GM18502 (cell line): ENCODE results near the gene SCN10A.

Source experiments
- ATAC-seq: cut with Tn5 transposase; IDR thresholded peaks from one replicate; pipeline ENCODE4 v1.9.1; 2021; ENCODE audit warnings: mild to moderate bottlenecking; ENCODE audit not compliant: unreplicated experiment, poor library complexity

Gene SCN10A

DNA sequence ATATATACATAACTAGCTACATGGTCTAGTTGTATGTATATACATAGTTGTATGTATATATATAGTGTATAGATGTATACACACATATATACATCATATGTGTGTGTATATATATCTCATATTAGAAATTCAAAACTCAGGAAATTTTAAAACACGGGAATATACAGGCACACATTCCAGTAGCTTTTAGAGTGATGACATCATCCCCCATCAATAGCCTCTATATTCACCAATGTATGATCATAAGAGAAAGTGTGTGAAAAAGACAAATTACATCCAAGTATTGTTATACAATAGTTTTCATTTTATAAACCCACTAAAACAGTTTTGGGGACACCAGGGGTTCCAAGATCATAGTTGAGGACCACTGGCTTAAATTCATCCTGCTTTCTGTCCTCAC is 23.0 kb downstream of the SCN10A start:
- ATAC-seq = no peak

DNA sequence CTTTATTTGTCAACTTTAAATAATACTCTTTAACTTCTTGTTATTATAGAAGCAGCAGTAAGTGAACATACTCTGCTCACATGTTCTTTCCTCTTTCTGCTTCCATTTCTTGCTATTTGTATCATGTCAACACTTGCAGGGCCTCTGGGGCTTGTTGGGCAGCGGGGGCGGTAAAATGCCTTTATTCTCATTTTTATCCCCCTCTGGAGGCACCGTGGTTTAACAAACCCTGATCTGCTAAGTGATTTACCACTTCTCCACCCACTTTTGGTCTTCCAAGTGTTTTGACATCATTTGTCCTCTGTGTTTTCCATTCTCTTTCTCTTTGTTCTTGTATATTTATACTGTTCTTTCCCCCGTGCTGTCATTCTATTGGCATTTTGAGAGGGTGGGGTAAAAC is 33.9 kb downstream of the SCN10A start:
- no peak for ATAC-seq

DNA sequence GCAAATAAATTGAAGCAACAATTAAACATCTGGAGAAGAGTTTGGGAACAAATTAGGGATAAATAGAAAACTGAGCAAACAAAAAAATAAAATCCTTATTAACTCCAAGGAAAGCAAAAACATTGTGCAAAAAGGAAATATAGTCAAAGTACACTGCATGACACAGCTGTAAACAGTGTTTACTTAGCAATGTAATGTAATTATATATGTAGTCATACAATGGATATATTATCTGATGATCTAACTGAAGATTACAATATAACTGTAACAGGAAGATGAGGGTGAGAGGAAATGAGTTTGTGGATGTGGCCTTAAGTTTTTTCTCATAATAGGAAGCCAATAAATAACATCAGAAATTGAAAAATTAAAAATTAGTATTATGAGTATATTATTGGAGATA is 42.5 kb downstream of the SCN10A start:
- no peak for ATAC-seq

DNA sequence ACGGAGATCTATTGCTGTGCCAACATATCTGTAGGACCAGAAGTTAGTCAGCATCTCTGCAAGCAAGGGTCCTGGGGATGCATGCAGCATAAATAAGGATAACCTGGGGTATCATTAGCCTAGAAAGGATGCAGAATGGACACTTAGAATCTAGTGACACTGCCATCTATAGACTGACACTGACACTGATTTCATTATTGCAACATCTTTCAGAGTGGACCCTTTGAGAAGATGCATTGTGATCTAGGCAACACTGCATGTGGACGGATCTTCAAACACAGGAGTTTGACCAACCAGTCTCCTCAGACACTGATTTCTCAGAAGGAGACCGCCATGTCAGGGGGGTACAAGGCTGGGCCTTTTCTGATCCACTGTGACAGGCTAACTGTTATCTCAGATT is 52.4 kb downstream of the SCN10A start:
- no peak for ATAC-seq

DNA sequence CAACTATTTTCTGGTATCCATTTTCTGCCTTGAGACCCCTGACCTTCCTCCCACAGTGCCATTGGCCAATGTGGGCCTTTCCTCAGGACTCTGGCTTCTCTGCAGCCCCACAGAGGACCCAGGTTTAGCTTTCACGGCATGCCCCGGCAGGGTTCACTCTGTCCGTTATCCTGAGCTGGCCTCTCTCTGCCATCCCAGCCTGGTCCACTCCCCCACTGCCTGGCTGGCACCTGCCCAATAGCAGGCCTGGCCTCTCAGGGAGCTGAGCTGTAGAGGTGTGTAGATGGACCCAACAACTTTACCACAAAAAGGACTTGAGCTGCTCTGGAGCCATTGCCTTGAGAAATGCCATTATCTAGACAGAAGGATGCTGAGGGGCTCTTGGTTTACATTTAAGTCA is 57.5 kb downstream of the SCN10A start:
- ATAC-seq = no peak

DNA sequence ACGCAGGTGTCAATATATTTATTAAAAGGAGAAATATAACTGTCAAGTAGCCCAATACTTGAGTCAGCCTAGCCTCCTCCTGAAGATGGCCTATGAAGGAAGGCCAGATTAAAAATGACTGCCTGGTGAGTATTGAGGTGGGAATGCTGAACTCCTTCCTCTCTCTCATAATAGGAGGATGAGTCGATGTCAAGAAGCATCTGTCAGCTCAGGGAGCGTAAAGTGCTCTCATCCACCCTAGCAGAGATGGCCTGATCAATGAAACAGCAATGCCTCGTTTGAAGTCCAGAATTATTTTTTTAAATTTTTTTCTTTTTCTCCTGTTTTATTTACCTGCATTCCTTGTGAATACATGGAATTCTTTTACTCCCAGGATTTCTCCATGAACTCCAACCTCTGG is 58.3 kb downstream of the SCN10A start:
- no peak for ATAC-seq

DNA sequence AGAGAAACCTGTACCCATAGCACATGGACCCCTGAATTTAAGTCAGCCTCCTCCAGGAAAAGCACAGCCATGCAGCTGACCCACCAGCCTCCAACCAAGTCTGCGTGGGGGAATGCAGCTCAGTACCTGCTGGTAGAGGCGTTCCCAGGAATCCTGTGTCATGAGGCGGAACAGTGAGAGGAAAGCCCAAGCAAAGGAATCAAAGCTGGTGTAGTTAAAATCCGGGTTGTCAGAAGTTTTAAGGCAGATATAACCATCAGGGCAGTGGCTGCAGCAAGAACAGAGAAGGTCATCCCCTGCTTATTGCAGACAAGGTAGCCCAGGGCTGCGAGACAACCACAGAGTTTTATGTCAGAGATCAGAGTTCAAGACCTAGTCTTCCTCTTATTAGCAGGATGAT is 59.1 kb downstream of the SCN10A start:
- no peak for ATAC-seq

DNA sequence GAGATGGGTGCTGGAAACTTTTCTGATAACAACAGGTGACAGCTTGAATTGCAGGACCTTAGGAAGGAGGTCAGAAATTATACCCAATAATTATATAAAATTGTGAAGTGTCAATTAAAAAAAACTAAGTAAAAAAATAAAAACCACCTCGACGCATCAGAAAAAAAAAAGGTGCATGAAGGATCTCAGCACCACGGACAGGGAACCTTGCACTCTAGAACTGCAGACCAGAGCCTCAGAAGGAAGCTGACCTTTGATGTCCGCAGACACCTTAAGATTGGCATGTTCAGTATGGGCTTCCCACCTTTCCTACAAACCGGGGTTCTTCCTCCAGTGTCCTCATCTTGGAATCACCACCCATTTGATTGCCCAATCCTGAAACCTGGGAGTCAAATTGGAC is 60.9 kb downstream of the SCN10A start:
- no peak for ATAC-seq

DNA sequence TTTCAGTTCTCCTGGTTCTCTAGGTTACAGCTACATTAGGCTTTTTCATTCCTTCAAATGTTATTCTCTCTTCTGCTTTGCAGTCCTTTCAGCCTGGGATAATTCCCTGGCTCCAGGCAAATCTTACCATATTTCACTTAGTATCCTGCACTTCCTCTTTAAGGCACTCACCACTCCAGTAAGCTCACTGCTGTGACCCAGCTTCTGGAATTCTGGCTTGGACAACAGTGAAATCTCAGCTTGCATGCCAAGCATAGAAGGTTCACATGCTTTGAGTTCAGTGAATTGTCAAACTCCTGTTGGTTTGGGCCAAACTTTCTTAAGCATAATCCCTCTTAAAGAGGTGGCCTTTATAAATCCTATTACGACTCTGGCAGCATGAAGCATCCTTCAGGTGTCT is 69.4 kb downstream of the SCN10A start:
- ATAC-seq = no peak

DNA sequence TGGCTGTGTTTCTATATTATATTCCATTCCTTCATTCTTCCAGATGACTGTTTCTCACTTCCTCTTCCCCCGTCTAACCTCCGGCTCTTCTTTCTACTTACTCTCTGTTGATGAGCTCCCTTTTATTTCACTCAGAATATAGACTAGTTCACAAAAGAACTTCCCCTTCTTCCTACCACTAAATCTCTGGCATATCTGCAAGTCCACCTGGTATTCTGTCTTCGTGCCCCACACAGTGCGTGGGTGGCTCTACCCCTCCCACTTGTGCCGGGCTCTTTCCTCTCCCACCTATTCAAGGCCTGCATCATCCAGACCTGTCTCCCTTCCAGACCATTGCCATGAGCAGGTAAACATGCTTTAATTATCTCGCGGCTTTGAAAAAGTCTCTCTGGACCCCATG is 73.0 kb downstream of the SCN10A start:
- no peak for ATAC-seq

DNA sequence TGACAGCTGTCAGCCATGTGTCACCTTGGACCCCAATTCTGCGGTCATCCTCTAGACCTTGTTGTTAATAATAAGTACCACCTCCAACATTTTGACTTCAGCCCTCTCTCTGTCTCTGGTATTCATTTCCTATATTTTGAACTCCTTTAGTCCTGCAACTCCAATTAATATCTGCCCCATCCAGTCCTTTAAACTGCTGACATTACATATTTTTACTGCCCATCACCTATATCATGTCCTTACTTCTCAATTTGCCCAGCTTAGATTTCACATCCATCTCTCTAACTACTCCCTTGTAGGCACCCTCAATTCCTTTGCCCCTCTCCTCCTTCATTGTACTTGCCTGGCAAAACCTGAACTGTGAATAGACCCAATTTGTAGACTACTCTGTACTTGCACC is 73.5 kb downstream of the SCN10A start:
- ATAC-seq = no peak

DNA sequence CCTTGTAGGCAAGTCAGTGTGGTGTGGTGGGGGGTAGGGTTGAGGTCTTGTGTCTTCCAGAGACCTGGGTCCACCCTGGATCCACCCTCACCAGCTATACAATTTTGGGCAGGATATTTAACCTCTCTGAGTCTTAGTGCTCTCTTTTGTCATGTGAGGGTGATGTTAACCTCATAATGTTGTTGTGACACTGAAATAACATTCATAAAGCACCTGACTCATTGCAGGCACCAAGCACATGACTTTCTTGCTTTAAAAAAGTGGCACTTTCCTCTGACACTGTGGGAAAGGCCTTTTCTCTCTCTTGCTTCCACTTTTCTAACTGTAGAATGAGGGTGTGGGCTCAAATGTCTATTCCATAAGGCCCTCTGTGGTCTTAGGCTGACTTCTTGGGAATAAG is 75.5 kb downstream of the SCN10A start:
- no peak for ATAC-seq

DNA sequence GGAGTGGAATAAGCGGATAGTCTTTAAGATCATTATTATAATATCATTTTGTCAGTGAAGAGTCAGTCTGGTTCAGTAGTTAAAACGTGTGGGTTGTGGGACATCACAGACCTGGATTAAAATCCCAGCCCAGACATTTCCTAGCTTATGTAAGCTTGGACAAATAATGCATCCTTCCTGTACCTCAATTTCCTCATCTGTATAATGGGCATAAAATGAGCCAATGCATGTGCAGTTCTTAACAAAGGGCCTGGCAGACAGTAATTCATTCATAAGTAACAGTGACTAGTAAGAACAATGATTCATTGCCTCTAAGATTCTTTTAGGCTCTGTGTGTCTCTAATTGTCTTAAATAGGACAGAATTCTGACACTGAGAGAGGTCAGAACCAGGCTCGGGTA is 76.1 kb downstream of the SCN10A start:
- ATAC-seq = no peak

DNA sequence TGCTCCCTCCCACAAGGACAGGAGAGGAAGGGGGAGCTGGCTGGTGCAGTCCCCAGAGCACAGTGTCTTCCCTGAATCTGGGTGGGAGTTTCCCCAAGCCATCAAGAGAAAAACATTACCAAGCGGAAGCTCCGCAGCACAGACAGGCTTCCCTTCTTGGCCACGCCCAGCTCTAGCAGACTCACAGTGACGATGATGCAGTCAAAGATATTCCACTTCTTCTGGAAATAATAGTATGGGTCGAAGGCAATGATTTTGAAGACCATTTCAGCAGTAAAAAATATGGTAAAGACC is 76.7 kb downstream of the SCN10A start:
- ATAC-seq = no peak

DNA sequence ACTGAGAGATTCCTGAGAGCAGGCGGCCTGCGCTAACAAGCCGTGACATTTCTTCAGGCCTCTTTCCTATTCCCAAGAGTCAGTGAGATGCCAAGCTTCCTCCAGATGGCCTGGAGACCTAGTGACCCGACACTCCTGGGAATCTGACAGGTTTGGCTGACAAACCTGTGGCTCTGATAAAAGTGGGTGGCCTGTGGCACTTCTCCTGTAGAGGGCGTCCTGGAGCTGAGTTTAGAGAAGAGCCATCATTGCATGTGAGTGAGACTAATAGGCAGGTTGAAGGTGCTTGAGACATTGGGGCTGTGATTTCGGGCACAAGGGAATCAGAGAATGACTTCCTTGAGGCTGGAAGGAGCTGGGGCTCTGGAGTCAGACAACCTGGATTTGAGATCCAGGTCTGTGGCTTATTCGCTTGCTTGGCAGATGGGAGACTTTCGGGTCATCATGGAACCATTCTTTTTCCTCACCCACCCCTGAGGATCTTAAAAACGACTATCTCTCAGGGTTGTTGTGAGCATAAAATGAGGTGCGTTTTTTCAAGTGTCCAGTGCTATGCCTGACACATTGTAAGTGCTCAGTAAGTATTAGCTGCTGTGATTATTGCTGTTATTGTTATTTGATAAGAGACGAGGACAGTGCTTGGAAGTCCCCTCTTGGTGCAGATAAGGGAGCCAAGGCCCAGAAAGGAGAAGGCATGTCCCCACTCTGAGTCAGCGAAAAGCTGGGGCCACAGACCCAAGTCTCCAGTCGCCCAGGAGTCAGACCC is 77.2 kb downstream of the SCN10A start:
- ATAC-seq = no peak

DNA sequence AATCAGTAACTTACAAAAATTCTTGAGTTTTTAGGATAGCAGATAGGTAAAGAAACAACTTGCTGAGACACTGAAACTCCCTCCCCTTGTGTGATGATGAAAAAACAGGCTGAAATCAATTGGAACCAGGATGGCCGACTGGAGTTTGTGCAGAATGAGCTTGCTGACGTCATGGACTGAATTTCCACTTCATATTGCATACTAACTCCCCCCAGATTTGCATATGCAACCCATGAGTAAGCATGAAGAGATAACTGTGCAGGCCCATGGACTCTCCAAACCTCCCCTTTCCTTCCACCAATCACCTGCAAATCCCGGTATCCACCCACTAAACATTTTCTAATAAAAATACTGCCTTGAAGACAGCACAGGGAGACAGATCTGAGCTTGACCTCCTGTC is 84.5 kb downstream of the SCN10A start:
- no peak for ATAC-seq

DNA sequence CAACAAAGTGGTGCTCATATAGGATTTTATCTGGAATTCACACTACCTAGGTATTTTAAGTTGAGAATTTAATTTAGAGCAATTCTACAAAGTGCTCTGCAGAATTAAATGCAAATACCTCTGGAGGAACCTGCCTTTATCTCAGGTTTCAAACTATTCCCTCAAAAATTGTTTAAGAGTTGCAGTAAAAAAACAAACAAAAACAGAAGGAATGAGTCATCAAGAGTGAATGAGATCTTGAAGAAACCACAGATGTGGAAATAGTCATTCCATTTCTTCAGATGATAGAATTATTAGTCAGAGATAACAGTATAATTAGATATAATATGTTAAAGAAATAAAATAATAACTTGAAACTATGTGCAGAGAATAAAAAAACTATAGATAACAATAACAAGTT is 85.7 kb downstream of the SCN10A start:
- no peak for ATAC-seq

DNA sequence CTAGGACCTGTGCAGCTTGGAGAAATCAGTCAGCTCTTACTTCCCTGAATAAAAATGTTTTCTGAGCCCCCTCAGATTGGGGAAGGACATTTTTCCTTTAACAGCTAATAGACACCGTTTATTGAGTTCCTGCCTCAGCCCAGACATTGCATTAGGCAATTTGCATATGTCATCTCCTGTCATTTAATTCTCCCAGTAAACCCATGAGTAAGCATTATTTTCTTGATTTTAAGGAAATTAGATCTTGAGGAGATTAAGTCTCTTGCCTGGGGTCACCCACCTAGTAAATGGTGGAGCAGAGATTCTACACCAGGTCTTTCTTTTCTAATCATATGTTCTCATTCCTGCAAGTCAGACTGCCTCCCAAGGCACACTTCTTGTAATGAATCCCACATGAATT is 88.0 kb downstream of the SCN10A start:
- ATAC-seq = no peak

DNA sequence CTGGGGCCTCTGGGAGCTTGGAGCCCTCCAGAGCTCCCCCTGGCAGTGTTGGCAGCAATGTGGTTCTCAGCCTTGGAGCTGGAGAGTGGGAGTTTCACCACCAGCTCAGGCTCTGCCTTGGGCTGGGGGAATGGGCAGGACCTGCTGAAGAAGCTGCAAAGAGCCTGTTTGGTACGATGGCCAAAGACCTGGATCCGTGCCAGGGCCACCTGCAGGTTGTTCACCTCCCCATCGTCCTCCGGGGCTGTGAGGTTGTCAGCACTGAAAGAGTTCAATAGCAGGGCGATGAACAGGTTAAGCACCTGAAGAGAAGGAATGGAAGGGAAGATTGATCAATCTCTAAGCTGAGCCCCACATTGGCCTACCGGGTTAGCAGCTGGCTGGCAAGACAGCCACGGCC is 89.3 kb downstream of the SCN10A start:
- no peak for ATAC-seq

DNA sequence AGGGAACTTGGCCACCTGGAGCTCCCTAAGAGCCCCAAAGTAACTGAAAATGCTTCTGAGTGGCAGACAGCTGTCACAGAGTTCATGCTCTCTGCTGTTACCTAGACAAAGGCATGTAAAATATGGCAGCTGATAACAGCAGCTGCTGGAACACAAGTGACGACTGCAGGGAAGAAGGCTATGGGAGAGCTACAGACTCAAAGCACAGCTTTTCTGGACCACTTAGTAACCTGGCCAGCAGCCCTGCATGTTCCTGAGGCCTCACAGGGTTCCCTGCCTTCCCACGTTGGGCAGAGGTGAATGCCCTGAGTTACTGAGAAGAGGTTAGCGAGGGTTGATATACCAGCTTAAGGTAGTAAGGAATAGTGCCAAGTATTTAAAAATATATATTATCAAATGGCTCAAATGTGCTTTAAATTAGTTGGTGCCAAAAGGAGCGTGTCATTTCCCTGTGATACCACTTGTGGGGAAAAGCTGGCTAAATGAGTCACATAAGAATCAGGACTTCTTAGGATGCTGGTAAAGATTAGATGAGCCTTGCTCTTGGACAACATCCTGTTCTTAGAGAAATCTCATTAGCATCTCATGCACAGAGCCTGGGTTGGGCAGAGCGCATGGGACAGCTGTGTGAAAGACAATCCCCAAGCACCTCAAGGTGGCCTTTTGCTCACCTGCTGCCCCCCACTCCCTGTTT is 90.1 kb downstream of the SCN10A start:
- no peak for ATAC-seq

DNA sequence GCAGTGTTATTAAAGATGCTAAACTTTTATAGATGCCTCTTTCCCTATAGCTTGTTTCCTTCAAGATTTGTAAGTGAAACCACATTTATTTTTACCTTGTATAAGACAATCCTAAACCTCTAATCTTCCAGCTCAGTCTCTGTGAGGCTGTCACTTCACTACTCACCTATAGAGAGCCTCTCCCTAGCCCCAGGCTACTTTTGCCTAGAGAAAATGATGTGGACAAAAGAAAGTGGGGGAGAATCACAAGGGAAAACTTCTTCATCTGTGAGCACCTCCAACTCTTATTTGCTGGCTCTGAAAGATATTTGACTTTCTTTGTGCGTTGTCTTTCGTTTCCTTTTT is 91.7 kb downstream of the SCN10A start:
- no peak for ATAC-seq

DNA sequence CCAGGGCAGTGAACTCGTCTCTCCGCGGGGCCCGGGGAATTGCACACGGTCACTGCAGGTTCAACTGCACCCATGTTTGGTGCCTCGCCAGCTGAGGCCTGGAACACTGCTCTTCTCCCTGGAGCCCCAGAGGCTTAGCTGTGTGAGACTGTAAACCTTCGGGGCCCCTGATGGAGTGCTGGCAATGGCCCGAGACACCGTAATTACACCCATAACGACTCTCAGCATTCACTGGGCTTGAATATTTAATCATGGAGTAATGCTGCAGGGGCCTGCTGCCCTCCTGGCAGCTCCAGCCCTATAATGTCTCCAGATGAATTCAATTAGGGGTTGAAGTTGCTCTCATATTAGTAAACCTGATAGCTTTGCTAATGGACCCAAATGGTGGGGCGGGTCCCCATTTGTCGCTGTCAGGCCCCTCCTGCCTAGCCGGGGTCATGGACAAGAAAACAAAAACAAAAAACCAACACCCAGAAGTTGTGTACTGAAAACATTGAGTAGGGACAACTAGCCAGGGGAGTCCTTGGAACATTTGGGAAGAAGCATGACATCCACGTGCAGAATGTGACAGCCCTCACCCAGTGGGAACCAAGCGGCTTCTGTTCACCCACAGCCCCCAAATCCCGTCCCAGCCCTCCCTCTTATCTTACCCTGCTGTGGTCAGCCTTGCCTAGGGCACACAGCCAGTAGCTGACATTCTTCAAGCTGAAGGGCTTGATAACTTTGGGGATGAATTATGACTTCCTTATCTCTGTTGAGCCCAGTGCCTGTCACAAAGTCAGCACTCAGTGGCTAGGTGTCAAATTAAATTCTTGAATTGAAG is 92.2 kb downstream of the SCN10A start:
- no peak for ATAC-seq
